T1000 (cell line): ENCODE results near the gene CDK18.

Source experiments
- DNase-seq: peaks from one replicate; lab custom pipeline; 2025; ENCODE audit warnings: mixed read lengths; lab: John Stamatoyannopoulos, UW

Gene CDK18

DNA sequence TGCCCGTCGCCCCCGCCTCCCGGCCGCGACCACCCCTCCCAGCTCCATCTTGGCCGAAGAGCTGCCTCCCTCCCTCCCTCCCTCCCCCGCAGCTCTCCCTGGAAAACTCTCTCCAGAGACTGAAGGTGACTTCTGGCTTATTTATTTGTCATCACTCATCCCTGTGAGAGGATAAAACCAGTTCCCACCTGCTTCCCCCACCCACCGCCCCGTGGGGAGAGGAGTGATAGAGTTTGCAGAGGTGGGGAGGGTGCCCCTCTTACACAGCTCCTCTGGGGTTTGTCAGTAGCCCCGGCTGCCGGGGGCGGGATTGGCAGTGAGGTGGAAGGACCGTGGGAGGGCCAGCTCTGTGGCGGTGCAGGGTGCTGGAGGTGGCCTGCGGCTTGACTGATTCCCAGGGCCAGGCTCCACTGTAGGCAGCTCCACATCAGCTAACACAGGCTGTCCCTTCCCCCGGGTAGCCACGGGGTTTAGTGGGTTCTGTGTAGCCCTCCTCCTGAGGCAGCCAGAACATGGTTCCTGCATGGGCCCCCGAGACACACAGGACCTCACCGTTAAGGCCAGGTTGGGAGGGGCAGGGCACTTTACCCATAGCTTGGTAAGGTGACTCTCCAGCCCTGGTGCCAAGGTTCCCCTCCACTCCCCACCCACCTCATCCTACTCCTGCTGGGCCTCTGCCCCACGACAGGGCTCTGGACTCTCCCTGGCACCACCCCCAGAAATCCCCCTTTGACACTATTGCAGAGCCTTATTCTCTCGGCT lies 65.1 kb downstream of the CDK18 start:
- DNase-seq = no peak

GRCh38 chr1:205570173-205570501 lies 65.7 kb downstream of the CDK18 start:
- DNase-seq = no peak

DNA sequence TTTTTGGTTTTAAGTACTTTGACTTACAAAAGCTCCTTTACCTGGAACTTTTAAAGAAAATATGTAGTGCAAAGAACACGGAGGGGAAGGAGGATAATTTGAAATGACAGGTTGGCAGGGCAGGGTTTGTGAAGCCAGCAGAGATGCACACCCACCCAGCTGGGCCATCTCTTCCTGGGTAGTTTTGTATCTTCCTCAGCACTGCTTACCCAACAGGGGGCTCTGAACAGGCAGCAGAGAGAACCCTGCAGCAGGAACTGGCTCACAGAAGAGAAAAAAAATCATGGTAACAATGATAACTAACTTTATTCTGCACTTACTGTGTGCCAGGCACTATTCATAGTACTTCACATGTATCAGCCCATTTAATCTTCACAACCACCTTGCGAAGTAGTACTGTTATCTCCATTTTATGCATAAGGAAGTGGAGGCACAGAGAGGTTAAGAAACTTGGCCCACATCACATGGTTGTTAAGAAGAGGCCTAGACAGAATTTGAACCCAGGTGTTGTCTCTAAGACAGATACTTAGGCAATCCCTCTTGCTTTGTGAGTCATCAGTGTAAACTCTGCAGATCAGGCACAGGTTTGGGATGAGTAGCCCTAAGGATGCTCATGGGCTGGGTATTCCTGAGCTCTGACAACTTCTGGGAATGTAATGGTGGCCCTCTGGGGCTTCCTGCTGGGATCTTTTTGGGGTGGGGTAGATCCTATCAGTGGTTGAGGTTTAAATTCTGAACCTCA lies 66.5 kb downstream of the CDK18 start:
- DNase-seq = no peak

DNA sequence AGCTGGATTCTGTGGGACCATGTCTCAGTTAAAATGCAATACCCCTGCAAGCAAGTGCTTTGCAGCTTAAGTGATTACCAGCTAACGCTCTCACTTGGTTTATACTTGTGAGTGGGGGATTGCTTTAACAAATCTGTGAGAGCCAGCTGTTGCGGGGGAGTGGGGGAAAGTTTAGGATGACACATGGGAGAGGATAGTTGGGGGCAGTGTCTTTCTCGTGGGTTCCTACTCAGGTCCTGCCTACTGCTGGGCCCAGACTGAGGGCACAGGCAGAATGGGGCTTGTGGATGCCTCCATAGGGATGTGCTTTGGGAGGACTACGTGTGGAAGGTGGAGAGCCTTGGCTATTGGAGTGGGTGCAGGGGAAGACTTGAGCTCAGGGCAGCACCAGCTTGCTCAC lies 67.3 kb downstream of the CDK18 start:
- no peak for DNase-seq

DNA sequence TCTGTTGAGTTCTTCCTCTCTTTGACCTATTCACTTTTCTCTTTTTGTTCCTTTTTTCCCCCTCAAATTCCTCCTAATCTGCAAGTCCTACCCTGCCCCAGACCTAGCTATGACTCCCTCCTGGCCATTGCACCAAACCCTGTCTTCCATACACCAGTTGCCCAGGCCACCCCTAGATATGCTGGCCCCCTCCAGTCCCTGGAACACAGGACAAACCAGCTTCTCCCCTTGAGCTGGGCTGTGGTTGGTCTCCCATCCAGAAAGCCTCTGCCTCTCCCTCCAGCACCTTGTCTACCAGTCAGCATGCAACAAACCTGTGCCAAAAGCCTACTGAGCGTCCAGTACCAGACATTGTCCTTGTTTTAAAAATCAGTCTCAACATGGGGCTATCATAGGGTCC lies 68.0 kb downstream of the CDK18 start:
- DNase-seq = no peak

DNA sequence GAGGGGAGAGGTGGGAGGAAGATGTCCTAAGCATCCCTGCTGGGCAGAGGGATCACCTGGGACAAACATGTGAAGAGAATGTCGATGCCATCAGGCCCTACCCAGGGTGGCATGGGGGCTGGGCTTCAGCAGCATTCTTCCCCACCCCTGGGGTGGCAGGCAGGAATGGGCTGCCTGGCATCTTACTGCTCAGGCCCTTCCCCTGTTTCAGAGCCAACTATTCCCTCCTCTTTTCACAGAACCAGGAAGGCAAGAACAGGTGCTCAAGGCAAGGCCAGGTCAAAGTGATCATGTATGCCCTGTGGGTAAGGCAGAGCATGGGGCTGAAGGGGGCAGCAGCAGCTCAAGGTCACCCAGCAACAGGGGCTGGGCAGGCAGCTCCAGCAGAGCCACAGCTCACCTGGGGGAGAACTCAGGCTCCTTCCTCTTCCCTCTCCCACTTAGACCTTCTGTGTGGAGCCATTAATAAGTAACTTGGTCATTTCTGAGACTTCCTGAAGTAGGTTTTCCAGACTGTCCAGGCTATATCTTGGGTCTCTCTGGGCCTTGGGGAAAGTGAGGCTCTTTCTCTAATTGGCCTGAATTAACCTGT lies 70.9 kb downstream of the CDK18 start:
- no peak for DNase-seq

DNA sequence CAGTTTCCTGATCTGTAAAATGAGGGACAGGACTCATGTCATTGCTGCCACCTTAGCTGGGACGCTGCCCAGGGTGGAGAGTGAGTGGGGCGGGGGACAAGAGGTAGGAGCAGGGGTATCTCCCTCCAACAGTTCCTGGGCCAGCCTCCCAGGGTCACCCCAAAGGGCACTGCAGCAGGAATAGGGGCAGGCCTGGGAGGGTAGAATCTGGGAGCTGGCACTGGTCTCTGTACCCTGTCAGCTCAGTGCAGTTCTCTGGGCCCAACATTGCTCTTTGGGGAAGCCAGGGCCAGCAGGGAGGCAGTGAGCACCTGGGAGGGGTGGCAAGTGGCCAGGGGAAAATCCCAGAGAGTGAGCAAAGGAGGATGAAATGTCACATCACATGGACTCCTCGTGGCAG lies 71.5 kb downstream of the CDK18 start:
- DNase-seq = no peak

GRCh38 chr1:205576805-205577761 lies 72.6 kb downstream of the CDK18 start:
- no peak for DNase-seq

GRCh38 chr1:205577874-205578658 lies 73.6 kb downstream of the CDK18 start:
- DNase-seq = no peak

GRCh38 chr1:205578780-205579571 lies 74.5 kb downstream of the CDK18 start:
- no peak for DNase-seq

DNA sequence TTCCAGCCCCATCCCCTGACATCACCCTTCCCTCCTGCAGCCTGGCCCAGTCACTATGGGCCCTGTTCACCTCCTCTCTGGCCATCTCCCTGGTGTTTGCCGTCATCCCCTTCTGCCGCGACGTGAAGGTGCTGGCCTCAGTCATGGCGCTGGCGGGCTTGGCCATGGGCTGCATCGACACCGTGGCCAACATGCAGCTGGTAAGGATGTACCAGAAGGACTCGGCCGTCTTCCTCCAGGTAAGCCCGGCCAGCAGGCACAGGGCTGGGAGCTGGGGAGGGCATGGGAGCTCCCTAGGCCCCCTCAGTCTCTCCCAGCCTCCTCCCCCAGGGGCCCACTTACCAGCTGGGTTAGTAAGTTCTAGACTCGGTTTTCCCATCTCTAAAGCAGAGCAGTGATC lies 75.2 kb downstream of the CDK18 start:
- no peak for DNase-seq

DNA sequence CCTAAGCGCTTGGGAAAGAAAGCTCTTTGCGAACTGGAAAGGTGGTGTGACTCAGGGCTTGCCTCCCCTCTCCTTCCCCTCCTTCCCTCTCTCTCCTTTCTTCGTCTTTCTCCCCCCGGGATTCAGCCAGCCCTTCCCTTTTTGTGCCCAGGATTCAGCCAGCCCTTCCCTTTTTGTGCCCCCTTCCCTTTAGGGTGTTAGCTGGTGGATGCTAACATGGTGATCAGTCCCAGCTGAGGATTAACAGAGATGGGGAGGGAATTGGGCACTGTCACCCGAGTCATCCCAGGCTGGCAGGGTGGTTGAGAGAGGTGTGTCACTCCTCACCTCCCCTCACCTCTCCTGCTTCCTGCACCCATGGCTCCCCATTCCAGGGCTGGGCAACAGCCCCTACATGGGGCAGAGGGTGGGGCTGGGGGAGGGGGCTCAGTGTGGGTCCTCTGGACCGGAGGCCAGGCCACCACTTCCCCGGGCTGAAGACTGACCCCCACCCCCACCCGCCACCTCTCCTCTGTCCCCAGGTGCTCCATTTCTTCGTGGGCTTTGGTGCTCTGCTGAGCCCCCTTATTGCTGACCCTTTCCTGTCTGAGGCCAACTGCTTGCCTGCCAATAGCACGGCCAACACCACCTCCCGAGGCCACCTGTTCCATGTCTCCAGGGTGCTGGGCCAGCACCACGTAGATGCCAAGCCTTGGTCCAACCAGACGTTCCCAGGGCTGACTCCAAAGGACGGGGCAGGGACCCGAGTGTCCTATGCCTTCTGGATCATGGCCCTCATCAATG lies 75.9 kb downstream of the CDK18 start:
- DNase-seq = no peak

DNA sequence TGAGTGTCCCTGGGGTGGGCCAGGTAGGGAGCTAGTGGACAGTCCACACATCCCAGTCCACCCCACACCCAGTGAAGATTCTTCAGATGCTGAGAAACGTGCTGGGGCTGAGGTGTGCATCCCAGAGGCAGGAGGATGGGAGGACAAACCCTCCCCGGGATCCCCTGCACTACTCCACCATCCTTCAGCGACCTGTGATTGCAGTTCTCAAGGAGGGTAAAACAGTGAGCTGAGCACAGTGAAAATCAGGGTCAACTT lies 76.4 kb downstream of the CDK18 start:
- DNase-seq = no peak

DNA sequence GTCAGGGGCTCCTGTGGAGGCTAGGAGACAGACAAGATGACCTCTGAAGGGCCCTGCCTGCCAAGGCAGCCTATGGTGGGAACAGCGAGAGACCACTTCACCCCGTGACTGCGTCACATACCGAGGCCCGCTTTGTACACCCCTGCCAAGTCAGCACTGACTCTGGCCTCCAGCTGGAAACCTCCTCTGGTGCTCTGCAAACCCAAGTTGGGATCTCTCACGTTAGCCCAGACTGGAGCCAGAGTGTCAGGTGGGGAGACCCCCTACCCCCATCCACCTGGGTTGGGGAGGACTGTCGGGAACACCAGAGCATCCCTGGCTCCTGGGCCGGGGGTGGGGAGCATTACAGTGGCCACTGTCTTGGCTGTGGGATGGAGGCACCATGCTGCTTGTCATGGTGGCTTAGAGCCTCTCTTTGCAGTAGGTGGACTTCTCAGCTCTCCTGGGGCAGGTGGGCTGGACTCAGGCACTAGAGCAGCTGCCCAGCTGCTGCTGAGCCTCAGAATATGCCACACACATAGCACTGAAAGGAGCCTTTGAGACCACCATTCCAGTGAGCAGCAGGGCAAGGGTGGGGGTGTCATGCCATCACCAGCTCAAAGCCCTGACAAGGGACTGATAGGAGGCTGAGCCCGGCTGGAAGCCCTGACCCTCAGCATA lies 77.0 kb downstream of the CDK18 start:
- DNase-seq = no peak

GRCh38 chr1:205582046-205582445 lies 77.6 kb downstream of the CDK18 start:
- DNase-seq = no peak
